Esophagus squamous epithelium (tissue), 4 donors: ENCODE results near the gene PELI1.

Experiments used
- POLR2A ChIP-seq, 4 donors: fragments of 450-650 bp; IDR thresholded peaks; one replicate each; pipeline ENCODE4 v1.6.1; 2017; ENCODE audit warnings: antibody characterized with exemption in 4 of 4, mild to moderate bottlenecking in 4 of 4, moderate library complexity in 3 of 4
- TF ChIP-seq, protein P1 (sequence below), 6 experiments: fragments of 450-650 bp in 4 of 6; fragments of 200-600 bp in 2 of 6; sonication (generic) in 2 of 6; IDR thresholded peaks; one replicate each; pipeline ENCODE4 v1.5.1; 2016 to 2019; ENCODE audit warnings: antibody characterized with exemption in 6 of 6, mild to moderate bottlenecking in 4 of 6, moderate library complexity in 4 of 6

GRCh38 chr2:64105670-64106461 lies 38.4 kb downstream of the PELI1 start:
- TF ChIP-seq, protein P1, sequence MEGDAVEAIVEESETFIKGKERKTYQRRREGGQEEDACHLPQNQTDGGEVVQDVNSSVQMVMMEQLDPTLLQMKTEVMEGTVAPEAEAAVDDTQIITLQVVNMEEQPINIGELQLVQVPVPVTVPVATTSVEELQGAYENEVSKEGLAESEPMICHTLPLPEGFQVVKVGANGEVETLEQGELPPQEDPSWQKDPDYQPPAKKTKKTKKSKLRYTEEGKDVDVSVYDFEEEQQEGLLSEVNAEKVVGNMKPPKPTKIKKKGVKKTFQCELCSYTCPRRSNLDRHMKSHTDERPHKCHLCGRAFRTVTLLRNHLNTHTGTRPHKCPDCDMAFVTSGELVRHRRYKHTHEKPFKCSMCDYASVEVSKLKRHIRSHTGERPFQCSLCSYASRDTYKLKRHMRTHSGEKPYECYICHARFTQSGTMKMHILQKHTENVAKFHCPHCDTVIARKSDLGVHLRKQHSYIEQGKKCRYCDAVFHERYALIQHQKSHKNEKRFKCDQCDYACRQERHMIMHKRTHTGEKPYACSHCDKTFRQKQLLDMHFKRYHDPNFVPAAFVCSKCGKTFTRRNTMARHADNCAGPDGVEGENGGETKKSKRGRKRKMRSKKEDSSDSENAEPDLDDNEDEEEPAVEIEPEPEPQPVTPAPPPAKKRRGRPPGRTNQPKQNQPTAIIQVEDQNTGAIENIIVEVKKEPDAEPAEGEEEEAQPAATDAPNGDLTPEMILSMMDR (IDR thresholded peaks at IDR 0.05): no peak
- no peak for TF ChIP-seq POLR2A (IDR thresholded peaks at IDR 0.05)
